HCT116 (cell line): Measurements from ENCODE around the gene SIX5.

Experiments used
- EGR1 ChIP-seq: IDR thresholded peaks from 2 replicates; pipeline ENCODE4 v1.6.1; 2012; ENCODE audit warnings: low read depth
- ELF1 ChIP-seq: IDR thresholded peaks from 2 replicates; pipeline ENCODE4 v1.6.1; 2012; ENCODE audit warnings: low read depth, borderline replicate concordance
- EZH2 ChIP-seq: fragments of 200-600 bp; sonication (generic); IDR thresholded peaks from 2 replicates; pipeline ENCODE4 v1.6.1; 2017; ENCODE audit warnings: antibody characterized with exemption, mixed run types
- EZH2phosphoT487 ChIP-seq: fragments of 200-600 bp; IDR thresholded peaks from 2 replicates; pipeline ENCODE4 v1.6.1; 2018; ENCODE audit warnings: antibody characterized with exemption, borderline replicate concordance
- JUND ChIP-seq: IDR thresholded peaks from 2 replicates; pipeline ENCODE4 v1.6.1; 2012
- POLR2A ChIP-seq: IDR thresholded peaks from 2 replicates; pipeline ENCODE4 v1.7.0; 2011; ENCODE audit warnings: borderline replicate concordance; ENCODE audit not compliant: insufficient read depth, insufficient read length; ENCODE audit errors: extremely low read depth
- POLR2AphosphoS5 ChIP-seq: IDR thresholded peaks from 2 replicates; pipeline ENCODE4 v1.6.1; 2011; ENCODE audit warnings: mild to moderate bottlenecking, low read depth, low read length, moderate library complexity
- SIN3A ChIP-seq: IDR thresholded peaks from 2 replicates; pipeline ENCODE4 v1.6.1; 2012; ENCODE audit warnings: low read depth
- SP1 ChIP-seq: IDR thresholded peaks from 2 replicates; pipeline ENCODE4 v1.6.1; 2012; ENCODE audit warnings: low read depth
- ZNF274 ChIP-seq: fragments of 200-500 bp; sonication (Bioruptor generic); IDR thresholded peaks from 2 replicates; pipeline ENCODE4 v1.6.1; 2014; ENCODE audit warnings: mild to moderate bottlenecking, low read depth, low read length, inconsistent platforms
- TF ChIP-seq, protein P1 (sequence below), 3 experiments: fragments of 200-600 bp in 1 of 3; sonication (generic) in 1 of 3; IDR thresholded peaks in 2 of 3; conservative IDR thresholded peaks in 1 of 3; 2 replicates each; pipeline ENCODE4 v1.5.1; 2012 to 2017; ENCODE audit warnings: low read depth in 2 of 3, low read length in 2 of 3, antibody characterized with exemption in 1 of 3, borderline replicate concordance in 1 of 3, control low read depth in 1 of 3, mild to moderate bottlenecking in 1 of 3, mixed read lengths in 1 of 3, mixed run types in 1 of 3, moderate library complexity in 1 of 3; ENCODE audit not compliant: insufficient read depth in 1 of 3
- TF ChIP-seq, protein P2 (sequence below): IDR thresholded peaks from 2 replicates; pipeline ENCODE4 v1.6.1; 2011; ENCODE audit warnings: mild to moderate bottlenecking, low read length, moderate library complexity; ENCODE audit not compliant: insufficient replicate concordance; ENCODE audit errors: extremely low read depth
- TF ChIP-seq, protein P3 (sequence below): IDR thresholded peaks from 2 replicates; pipeline ENCODE4 v1.6.1; 2012; ENCODE audit warnings: low read depth

DNA sequence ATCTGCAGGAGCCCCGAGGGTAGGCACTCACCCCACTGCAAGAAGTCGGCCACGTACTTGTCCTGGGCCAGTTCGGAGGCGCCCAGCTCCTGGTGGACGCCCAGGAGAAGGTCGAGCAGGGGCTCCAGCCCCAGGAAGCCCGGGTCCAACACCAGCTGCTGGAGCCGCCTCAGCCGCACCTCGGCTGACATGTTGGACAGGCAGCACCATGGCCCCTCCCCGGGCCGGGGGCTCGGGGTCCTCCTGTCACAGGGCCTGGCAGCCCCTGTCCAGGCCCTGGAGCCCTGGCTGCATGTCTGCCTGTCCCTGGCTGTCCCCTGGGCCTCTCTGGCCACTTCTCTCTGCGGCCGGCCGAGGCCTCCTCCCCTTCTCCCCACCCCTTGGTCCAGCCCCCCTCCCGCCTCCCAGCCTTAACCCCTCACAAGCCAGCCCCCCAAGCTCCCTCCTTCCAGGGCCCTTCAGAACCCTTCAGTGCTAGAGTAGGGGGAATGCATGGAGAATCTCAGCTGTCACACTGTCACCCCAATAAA is 13.2 kb upstream of the SIX5 start, which contains the start of gene DMPK:
- no peak for TF ChIP-seq JUND
- no peak for TF ChIP-seq EGR1
- TF ChIP-seq, protein P1, sequence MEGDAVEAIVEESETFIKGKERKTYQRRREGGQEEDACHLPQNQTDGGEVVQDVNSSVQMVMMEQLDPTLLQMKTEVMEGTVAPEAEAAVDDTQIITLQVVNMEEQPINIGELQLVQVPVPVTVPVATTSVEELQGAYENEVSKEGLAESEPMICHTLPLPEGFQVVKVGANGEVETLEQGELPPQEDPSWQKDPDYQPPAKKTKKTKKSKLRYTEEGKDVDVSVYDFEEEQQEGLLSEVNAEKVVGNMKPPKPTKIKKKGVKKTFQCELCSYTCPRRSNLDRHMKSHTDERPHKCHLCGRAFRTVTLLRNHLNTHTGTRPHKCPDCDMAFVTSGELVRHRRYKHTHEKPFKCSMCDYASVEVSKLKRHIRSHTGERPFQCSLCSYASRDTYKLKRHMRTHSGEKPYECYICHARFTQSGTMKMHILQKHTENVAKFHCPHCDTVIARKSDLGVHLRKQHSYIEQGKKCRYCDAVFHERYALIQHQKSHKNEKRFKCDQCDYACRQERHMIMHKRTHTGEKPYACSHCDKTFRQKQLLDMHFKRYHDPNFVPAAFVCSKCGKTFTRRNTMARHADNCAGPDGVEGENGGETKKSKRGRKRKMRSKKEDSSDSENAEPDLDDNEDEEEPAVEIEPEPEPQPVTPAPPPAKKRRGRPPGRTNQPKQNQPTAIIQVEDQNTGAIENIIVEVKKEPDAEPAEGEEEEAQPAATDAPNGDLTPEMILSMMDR (IDR thresholded peaks at IDR 0.05 in 2 of 3, conservative IDR thresholded peaks at IDR 0.05 in 1 of 3; ENCODE audit: borderline replicate concordance in 1 of 3, insufficient read depth in 1 of 3, low read depth in 2 of 3, low read length in 2 of 3), result no peak
- no peak for TF ChIP-seq POLR2A
- no peak for TF ChIP-seq ZNF274
- TF ChIP-seq POLR2AphosphoS5, result peak; percentile 14; the same call in 1 of the 2 replicates
- TF ChIP-seq, protein P2, sequence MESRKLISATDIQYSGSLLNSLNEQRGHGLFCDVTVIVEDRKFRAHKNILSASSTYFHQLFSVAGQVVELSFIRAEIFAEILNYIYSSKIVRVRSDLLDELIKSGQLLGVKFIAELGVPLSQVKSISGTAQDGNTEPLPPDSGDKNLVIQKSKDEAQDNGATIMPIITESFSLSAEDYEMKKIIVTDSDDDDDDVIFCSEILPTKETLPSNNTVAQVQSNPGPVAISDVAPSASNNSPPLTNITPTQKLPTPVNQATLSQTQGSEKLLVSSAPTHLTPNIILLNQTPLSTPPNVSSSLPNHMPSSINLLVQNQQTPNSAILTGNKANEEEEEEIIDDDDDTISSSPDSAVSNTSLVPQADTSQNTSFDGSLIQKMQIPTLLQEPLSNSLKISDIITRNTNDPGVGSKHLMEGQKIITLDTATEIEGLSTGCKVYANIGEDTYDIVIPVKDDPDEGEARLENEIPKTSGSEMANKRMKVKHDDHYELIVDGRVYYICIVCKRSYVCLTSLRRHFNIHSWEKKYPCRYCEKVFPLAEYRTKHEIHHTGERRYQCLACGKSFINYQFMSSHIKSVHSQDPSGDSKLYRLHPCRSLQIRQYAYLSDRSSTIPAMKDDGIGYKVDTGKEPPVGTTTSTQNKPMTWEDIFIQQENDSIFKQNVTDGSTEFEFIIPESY, result no peak
- no peak for TF ChIP-seq EZH2
- TF ChIP-seq SIN3A, result no peak
- TF ChIP-seq, protein P3, sequence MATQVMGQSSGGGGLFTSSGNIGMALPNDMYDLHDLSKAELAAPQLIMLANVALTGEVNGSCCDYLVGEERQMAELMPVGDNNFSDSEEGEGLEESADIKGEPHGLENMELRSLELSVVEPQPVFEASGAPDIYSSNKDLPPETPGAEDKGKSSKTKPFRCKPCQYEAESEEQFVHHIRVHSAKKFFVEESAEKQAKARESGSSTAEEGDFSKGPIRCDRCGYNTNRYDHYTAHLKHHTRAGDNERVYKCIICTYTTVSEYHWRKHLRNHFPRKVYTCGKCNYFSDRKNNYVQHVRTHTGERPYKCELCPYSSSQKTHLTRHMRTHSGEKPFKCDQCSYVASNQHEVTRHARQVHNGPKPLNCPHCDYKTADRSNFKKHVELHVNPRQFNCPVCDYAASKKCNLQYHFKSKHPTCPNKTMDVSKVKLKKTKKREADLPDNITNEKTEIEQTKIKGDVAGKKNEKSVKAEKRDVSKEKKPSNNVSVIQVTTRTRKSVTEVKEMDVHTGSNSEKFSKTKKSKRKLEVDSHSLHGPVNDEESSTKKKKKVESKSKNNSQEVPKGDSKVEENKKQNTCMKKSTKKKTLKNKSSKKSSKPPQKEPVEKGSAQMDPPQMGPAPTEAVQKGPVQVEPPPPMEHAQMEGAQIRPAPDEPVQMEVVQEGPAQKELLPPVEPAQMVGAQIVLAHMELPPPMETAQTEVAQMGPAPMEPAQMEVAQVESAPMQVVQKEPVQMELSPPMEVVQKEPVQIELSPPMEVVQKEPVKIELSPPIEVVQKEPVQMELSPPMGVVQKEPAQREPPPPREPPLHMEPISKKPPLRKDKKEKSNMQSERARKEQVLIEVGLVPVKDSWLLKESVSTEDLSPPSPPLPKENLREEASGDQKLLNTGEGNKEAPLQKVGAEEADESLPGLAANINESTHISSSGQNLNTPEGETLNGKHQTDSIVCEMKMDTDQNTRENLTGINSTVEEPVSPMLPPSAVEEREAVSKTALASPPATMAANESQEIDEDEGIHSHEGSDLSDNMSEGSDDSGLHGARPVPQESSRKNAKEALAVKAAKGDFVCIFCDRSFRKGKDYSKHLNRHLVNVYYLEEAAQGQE, result no peak
- TF ChIP-seq EZH2phosphoT487, result no peak
- TF ChIP-seq ELF1, result no peak
- TF ChIP-seq SP1, result no peak
